HPDE6-E6E7 (cell line): ENCODE results near the gene GABRB3.

Source experiments
- DNase-seq: peaks from one replicate; pipeline ENCODE4 v3.0.0; 2011; ENCODE audit warnings: missing footprints; ENCODE audit errors: extremely low spot score

GABRB3 gene

DNA sequence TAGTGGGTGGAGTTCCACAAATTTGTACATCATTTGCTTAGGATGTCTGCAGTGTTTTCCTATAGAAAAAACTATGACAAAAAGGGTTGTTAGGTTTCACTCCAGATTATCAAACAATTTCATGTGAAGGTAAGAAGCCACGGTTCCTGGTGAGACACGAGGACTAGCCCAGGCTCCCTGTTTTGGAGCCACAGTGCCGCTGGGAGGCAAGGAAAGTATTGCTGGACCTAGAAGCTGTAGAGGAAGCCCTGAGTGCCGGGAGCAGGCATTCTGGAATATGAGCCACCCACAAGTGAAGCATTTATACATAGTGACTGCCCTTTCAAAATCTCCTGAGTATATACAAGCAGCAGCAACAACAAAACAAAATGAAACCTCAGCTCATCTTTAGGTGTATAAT, 142.0 kb downstream of the GABRB3 start:
- DNase-seq: no peak

DNA sequence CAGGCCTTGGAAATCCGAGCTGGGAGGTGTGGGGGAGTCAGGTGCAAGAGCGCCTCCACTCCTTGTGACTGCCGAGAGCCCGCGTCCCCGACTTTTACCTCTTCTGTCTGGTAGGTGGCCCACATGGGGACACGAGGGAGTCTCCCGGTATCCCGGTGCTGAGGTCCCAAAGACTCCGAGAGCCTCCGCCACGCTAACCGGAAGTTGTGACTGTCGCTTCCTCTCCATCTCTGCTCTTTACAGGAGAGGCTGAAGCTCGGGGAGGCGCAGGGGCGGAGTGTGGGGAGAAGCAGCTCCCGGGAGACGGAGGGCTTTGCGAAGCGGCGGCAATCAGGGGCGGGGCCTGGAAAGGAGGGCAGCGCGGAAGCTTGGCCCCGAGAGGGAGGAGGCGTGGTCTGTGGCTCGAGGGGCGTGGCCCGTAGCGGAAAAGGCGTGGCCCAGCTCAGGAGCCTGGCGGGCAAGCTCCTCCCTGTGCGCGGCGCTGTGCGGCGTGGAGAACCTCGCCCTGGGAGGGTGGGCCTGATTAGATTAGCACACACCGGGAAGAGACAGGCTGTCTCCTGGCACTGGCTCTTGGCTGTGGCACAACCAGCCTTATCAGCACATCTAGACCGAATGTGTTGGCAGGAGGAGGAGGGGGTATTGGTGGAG, 143.9 kb downstream of the GABRB3 start:
- DNase-seq: no peak

DNA sequence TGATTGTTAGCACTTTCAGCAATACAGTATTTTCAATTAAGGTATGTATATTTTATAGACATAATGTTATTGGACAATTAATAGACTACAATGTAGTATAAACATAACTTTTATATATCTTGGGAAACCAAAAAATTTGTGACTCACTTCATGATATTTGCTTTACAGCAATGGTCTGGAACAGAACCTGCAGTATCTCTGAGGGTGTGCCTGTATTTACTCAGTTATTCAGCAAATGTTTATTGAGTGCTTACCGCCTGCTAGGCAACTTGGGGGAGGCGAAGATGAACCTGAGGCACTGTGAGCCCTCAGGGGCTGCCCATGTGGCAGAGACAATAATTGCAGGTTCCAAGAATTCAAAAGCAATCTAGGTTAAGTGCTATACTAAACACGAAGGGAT, 144.8 kb downstream of the GABRB3 start:
- DNase-seq: no peak

DNA sequence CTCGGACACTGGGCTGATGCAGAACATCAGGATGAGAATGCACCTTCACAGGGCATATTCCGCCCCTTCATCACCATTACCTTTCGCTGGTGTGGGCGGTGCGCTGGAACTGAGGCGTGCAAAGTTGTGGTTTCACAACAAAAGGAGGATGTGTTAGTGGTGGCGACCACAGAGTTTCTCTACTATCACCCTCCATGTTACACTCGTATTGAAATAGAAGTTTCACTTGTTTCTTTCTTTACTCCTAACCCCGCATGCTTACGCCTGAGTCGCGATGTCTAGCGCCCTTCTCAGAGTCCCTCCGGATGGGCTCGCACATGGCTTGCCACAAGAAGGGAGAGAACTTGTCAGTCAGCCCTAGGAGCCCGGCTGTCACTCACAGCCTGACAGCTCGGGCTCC, 148.7 kb downstream of the GABRB3 start:
- no peak for DNase-seq

DNA sequence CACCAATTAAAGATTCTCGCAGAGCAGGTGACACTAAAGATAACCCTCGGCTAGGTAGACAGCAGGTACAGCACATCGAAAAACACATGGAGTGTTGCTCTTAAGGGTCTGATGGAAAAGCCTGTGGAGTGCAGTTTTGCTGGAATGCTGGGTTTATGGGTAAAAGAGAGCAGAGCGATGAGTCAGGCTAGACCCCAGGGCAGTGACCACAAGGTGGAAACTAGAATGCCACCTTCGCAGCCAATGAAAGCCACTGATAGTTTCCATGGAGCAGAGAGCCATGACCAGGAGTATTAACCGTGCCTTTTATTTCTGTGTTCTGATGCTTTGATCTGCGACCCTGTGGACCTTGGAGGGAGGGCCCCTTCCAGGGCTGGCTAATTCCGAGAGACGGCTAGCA, 149.8 kb downstream of the GABRB3 start:
- DNase-seq: no peak

DNA sequence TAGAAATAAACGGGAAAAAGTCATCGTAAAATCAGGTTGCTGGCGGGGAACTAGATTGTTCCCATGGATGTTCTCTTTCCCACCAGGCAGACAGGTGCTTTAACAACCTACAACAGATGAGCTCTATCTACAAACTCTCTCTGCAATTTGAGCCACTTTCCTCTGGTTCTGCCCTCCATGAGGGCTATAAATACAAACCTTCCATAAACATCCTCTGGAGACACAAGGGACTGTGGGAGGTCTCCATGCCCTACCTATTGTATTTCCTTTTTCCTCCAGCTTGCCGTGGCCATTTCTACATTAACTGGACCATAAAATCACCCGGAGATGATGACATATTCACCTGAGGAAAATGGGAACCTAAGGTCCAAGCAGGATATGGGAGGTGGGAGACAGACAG, 151.1 kb downstream of the GABRB3 start:
- no peak for DNase-seq

DNA sequence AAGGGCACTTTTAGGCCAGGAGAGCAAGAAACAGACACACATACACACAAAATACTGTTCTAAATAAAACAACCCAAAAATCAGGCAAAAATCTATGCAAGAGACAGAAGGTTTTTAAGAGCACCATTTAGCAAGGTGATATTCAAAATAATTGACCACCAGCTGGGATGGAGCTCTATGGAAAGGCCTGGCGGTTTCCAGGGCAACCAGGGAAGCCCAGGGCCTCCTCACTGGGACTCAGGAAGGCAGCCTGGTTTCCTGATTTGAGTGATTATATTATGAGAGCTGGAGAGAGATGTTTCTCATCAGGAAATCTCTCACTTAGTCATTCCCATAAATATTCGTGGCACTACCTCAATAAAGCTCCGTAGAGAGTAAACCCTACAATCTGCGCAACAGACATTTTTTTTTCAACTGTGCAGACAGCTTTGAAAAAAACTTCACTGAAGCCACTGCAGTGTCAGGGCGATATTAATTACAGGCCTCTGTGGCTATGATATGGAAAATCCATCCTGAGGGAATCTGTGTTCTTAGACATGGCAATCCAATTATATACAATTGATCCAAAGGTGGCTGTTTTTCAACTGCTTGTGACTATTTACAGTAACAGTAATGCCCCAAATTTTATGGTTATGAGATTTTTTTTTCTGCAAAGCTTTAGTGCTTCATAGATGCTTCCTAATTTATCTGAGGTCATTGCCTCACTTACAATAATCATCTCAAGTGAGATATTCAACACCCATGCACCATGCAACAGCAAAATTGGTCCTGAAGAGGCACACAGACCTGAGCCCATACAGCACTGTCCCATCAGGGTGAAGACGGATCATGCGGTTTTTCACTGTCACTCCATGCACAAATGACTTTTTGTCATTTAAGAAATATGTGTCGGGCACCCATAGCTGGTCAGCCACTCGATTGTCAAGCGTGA, 152.1 kb downstream of the GABRB3 start:
- no peak for DNase-seq

DNA sequence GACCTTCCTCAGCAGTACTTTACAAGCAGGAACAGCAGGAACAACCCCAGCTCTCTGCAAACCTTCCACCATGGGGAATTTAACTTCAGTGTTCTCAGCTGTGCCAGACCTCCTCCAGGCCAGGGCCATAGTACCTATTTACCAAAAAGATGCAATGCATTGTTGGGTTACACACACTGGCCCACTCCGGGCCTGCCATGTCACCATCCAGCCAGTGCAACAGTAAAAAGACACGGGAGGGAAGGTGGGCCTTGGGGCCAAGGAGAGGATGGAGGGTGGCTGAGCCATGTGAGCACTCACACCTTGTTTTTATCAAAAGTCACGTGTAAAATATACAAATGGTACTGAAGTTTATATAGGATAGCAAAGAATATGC, 157.0 kb downstream of the GABRB3 start:
- no peak for DNase-seq

DNA sequence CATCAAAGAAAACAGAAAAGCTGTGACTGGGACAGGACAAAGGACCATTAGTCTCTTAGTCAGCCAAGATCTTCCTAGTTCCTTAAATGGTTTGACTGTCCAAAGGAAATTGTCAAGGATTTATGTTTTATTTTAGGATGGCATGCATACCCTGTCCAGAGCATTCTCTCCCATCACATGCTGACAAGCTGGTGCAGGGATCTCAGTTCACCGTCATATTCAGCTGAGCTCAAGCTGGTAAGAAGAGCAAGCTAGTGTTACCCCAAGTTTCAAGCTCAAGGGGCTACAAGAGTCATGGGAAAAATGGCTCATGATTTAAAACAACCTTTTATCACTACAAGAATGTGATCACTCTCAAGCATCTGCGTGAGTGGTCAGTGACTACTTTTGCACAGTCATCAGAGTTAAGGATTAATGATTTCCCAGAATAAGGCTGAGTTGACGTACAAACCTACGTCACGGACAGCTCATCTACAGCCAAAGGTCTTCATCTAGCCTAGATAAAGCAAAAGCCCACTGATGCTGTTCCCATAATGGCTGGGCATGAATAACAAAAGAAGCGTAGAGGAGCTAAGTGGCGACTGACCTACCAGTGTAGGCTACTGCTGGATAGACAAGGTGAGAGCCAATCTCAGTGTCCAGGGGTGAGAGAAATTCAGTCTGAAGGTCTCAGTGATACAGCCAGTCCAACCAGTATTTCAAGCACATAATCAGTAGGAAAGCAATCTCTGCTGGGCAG, 157.5 kb downstream of the GABRB3 start:
- DNase-seq: no peak

DNA sequence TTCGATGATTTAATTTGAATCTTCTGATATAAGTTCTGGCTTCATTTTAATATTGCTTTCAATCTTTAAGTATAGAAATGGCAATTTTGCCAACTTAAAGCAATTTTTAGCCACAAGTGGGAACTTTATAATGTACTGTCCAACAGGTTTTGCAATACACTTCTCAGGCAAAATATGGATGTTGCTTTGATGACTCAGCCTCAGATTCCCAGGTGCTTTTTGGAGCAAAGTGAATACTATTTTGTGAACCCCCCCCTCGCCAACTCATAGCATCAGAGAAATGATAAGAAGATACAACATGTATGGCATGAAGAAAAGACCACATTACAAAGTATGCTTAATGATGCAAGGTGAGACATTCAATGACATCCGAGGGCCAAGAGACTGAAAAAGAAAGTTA, 158.1 kb downstream of the GABRB3 start:
- no peak for DNase-seq

DNA sequence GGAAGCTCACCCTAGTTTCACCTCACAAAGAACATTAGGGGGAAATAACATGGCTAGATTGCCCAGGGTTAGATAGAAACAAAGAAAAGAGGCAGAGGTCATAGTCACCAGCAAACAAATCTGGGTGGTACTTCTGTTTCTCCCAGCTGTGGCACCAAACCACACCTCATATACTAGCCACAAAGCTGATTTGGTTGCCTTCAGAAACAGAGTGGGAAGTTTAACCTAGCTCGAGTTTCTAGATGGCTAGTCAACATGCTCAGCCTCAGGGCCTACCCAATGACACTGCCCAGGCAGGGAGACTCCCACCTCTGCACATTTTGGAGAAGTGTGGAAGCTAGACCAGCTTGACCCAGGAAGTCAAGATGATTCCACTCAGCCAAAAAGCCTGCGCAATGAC, 174.2 kb downstream of the GABRB3 start:
- DNase-seq: no peak

DNA sequence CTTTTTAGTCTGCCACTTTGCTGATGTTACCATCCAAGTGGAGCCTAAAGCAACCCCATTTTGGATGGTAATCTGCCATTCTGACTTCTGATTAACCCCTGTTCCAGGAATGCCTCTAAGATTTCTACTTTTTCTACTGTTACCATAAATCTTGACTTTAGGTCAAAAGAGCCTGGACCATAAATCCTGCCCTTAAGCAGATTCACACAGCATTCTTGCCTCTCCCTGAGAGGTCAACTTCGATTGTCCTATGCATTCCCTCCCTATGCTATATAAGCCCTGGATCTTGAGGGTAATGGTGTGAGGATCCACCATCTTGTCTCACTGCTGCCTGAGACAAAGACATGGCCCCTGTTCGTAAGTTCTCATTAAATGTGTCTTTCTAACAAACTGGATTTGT, 177.3 kb downstream of the GABRB3 start:
- DNase-seq: no peak

DNA sequence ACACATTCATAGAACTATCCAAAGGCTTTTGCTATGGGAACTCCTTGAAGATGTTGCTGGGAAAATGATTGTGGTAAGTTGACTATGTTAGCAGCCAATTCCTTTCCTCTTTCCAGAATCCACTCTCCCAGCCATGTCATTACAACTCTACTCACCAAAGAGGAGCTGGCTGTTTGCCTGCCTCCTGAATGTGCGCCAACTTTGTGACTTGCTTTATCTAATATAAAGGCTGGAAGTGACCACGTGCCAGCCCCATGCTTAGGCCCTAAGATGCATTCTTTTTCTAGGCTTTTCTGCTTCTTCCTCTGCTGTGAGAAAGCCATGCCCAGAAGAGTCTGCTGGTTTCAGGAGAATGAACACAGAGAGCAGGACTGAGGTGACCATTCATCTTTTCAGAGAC, 182.2 kb downstream of the GABRB3 start:
- no peak for DNase-seq

DNA sequence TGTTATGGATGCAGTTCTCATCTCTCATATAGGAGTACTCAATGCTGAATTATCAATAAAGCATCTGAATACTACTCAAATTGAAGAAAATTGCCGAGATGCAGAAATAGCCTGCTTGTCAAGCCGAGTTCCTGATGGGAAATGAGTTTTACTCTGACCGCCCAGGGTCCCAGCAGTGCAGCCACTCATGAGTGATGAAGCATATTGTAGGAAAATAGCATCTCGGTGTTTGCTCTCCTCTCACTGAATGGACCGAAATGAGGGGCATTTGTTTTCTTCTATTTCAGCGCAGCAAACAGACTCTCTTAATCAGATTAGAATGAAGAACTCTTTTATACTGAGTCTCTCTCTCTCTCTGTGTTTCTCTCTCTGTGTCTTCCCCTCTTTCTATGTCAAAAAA, 190.0 kb downstream of the GABRB3 start:
- DNase-seq: no peak

DNA sequence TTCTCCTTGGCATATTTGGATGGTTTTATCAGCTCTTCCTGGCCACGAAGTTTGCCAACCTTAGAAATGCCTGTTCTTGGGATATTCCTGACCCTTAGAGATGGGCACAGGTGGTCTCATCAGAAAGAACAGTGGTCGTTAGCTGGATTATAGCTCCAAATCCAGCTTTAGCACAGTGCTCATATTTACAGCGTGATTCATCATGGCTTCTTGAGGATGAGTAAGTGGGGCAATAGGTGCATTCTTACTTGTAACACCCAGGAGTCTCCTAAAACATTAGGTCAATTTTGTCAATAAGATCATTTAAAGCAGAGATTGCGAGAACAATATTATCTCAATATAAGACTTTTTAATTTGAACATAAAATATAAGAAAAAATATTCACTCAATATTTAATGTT, 191.9 kb downstream of the GABRB3 start:
- no peak for DNase-seq

DNA sequence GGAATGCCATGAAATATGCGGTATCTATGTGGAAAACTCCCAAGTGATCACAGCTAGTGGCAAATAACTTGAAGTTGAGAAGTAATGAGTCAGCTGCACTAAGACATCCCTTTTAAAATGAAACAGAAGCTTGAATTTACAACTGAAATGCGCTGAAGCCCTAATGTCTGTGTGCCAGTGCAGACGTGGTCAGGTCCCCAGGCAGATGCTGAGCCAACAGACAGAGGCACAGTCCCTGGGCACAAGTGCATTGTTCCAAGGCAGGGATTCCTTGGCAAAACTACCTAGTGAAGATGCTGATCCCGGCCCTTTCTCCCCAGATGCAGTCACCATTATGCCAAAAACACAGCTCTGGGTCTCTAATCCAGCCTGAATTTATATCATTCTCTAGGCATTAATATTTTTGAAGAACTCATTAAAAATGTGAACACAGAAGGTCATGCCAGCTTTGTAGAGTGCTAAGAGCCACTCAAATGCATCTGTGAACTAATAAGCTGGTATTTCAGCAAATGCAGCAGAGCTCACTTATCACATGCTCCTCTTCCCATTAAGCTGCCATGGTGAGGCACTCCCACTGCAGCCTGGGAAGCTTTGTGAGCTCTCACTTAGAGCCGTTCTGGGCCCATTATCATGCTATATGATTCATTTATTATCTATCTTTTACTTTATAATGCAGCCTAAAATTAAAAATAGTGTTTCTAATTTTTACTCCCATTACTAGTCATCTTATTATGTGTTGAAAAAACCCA, 200.1 kb downstream of the GABRB3 start:
- no peak for DNase-seq

DNA sequence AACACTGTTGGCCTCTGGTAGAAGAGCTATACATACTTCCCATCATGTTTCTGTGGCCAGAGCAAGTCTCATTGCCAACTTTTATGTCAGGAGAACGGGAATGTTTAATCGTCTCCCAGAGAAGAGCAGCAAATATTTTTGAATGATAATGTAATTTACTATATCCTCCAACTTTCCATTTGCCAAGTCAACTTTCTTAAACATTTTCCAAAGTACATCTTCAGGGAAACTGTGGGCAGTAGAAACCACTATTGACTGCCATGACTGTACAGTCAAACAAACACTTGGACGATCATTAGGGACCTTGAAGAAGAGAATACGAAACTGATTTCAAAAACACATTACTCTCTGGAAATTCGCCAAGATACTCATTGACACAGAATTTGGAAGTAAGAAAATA, 201.5 kb downstream of the GABRB3 start:
- DNase-seq: no peak

DNA sequence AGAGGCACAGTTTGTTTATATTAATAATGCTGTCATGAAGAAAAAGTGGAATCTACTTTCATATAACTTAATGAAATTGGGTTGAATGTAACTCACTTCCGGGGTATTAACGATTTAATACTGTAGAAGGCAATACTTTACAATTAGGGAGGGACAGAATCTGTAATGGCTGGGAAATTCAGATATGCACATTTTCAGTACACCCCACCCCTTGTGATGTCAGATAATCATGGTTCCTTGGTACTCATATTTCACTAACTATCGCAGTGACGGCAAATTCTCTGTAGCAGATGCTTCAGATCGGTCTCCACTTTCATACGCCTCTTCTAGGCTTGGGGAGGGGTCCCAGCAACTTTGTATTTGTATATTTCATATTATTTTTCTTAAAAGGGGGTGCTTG, 207.3 kb downstream of the GABRB3 start:
- no peak for DNase-seq

DNA sequence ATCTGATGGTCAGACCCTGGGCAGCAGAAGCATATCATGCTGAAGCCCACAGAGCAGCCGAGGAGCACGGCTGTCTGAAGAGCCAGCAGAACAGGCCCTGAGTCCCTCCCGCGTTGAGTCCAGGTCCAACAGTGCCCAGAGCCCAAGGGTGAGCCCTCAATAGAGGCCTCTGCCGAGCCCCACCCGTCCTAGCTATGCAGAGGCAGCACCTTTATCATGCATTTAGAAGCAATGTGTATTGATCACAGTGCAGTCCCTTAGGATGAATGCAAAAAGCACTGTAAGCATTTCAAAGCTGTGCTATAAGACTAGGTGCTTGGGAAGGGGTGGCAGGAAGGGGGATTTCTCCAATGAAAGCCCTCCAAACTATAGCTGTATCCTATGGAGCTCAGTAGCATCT, 208.5 kb downstream of the GABRB3 start:
- DNase-seq: no peak

DNA sequence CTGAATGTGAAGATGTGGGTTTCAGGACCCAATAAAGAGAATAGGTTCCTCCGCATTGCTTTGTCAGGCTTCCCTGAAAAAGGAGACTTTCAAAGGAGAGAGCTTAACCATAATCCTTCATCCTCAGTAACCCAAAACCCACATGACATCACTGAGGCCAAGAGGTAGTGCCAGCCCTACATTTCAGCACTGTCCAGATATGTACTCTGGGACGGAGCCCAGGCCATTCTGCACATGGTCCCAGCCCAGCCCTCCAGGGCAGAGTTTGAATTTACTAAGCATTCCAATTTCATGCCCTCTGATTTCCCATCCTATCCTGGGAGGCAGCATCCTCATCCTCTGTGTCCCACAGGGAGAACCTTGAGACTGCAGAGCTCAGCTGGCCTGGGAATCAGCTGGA, 210.5 kb downstream of the GABRB3 start:
- DNase-seq: no peak

DNA sequence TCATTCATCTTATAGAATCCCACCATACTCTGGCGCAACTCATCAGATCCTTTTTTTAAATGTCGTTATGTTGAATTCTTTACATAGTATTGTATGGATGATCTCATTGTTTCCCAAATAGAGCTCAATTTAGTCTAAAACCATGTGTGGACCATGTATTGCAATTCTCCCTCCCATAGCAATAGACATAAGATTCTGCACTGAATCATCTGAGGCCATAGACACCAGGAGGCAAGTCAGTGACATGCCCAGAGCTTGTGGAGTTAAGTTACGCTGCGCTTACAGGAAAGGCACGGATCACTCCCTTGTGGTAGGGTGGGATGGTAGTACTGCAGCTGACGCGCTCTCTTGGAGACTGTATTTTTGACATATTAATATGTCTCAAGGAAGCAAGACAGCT, 211.0 kb downstream of the GABRB3 start:
- DNase-seq: no peak

DNA sequence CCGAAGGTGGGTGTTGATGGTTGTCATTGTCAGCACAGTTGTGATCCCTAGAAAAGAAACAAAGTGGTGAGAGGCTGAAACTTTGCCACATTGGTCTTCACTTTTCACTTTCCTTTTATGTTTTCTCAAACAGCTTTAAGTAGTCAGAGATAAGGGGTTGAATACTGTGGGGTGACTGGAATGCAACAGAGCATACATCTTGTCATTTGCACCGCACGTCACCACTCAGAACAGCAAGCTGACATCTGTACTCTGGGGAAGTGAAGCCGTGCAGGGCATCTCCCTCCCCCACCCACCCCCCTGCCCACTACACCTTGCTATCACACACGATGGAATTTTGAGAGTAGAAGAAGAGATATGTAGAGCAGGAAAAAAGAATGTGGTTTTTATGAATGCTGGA, 211.7 kb downstream of the GABRB3 start:
- no peak for DNase-seq
